ENCODE measurements around the gene ARMC9. TPM values are rescaled to one million over a fixed set of nuclear protein-coding genes. Genes with fewer than 3 reads are reported as not detected.
"Not testable (repeated sequence)": the region's sequence is repeated elsewhere in the genome, so short reads cannot be mapped to it uniquely, and the experiment has no call there.

The ARMC9 gene, protein sequence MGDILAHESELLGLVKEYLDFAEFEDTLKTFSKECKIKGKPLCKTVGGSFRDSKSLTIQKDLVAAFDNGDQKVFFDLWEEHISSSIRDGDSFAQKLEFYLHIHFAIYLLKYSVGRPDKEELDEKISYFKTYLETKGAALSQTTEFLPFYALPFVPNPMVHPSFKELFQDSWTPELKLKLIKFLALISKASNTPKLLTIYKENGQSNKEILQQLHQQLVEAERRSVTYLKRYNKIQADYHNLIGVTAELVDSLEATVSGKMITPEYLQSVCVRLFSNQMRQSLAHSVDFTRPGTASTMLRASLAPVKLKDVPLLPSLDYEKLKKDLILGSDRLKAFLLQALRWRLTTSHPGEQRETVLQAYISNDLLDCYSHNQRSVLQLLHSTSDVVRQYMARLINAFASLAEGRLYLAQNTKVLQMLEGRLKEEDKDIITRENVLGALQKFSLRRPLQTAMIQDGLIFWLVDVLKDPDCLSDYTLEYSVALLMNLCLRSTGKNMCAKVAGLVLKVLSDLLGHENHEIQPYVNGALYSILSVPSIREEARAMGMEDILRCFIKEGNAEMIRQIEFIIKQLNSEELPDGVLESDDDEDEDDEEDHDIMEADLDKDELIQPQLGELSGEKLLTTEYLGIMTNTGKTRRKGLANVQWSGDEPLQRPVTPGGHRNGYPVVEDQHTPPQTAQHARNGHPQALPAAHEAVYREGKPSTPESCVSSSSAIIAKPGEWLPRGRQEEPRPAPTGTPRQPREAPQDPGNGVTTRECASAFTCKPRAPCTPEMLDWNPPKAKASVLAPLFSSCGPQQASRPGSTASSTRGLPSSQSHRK
- total RNA-seq, result 15.1 TPM

DNA sequence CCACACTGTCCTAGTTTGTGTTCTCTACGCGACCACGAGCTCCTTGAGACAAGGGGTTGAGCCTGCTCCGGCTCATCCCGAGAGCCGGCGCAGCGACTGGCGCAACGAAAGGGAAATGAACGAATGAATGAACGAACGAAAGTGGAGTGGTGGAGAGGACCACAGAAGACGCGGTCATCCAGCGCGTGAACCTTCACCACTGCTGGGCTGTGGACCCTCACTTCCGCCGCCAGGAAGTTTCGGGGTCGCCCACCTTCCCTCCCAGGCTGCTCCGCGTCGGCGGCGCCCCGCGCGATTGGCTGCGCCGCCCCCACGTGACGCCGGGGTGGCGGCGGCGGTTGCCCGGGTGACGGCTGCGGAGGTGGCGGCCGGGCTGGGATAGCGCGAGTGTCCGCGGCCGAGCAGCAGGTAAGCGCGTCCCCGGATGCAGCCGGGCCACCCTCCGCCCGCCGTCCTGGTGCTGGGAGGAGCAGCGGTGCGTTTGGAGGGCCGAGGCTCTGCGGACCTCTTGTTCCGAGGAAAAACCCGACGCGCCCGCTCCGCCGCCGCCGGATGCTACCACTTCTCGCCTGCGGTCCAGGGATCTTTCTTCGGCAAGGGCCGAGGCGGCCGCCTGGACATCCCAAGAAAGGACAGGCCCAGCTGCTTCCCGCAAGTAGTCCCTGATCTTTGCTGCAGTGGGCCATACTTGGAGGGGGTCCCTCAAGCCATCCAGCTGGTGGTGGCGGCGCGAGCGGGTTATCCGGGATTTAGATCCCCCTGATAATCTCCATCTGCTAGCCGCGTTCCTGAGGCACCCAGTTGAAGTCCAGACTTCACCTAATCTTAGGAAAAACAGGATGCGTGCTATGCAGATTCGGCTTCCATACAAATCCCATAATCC is at the start of gene ARMC9:
Gene ARMC9, plus strand, starts transcription at position 341 of the 883 bp plus-strand sequence. CDS start 7,608 bp downstream, outside the sequence.
- FAIRE-seq (no peak), DNase-seq (ENCODE audit: low spot score in 2 of 2) (peak; percentile 83 to 87)

DNA sequence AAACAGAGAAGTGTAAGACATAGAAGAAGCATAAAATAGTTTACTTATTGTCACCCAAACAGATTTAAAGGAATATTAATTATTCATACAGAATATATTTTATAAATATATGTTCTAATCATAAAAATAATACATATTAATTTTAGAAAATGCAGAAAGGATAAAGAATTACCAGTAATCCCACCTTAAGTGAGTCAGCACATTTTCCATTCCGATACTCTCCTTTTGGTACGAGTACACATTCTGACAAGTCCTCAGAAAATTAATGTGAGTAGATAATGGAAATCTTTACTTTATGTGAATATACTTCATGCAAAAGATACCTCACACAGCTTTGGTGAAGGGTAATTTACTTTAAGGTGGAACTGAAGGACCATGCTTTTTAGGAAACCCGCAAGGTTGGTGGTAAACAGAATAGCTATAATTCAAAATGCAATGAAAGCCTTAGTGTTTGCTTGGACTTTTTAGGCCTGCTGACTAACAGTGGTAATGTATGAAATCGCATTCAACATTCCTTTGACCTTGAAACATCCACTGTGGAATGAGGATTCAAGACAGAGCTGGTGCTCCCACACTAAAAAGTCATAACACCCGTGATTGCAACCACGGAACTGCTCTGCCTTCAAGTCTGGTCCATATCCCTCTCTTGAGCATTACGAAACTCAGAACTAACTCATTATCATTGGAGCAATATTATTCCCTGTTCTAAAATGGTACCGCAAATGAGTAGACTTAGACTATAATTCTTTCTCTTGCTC is 45.5 kb upstream of the ARMC9 start:
- FAIRE-seq (no peak), DNase-seq (ENCODE audit: low spot score in 2 of 2) (no peak)

DNA sequence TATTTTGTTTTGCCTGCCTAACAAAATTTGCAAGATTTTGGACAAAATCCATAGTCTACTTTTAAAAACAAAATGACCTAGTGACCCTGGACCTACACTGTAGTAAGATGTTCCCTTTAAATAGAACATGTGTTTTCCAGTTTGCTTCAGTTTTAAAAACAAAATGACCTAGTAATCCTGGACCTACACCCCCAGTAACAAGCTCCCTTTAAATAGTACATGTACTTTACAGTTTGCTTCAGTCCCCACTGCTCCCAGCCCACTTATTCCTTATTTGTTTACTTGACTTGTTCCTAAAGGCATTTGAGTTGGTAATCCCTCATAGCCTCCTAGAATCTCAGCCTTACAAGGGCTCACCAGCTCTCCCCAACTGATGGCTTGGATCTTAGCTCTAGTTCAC is 39.1 kb upstream of the ARMC9 start:
- no peak for FAIRE-seq
- DNase-seq (ENCODE audit: low spot score in 2 of 2), result no peak

DNA sequence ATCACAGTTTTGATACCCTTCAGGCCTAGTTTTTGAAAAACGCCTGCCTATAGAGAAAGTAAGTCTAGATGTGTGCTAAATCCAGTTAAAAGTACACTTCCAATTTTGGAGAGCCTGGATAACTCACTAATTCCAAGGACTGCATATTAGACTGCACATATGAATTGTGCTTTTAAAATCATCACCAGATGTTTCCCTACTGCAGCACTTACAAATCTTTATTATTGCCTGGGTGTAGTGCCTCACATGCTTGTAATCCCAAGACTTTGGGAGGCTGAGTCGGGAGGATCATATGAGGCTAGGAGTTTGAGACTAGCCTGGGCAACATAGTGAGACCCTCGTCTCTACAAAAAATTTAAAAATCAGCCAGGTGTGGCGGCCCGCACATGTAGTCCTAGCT is 37.7 kb upstream of the ARMC9 start:
- FAIRE-seq, result no peak
- DNase-seq (ENCODE audit: low spot score in 2 of 2), result no peak

DNA sequence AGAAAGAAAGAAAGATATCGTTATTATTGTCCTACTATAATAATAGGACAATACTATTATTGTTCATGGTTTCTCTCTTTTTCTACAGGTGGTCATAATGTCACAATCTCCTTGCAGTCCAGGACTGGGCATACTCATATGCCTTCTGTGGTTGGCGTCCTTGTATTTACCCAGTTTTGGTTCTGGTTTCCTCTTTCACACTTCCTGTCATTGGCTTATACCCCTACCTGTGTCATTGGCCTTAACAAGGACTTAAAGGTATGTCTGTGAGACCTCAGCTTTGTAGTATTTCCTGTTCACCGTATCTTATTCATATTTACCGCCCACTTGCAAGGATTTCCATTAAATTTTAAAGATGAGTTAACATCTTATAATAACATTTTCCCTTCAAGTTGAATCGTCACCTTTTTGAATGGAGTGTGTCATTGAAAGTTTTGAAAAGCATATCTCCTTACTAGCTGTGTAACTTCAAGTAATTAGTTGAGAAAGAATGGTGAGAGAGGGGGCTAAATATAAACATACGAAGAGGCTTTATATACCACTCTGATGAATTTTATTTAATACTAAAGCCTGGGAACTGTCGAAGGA is 37.1 kb upstream of the ARMC9 start:
- no peak for FAIRE-seq

DNA sequence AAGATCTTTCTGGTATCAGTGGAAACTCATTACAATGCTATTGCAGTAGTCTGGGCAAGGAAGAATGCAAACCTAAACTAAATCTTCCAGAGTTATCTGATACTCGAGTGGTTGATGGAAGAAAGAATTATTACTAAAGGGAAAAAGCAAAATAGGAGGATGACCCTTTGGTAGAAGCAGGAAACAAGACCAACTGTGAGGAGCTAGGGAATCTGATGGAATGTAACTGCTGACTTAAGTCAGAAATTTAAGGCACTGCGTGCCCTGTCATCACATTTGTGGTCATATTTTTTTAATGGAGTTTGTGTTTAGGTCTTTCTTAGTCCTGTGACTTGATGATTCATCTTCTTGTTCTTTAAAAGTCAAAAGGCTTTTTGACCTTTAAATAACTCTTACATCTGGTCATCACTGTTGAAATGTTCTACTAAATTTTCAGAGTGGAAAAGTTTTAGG is 36.5 kb upstream of the ARMC9 start:
- FAIRE-seq (no peak), DNase-seq (ENCODE audit: low spot score in 2 of 2) (no peak)

More for the DNA sequence above, 37.1 kb upstream of the ARMC9 start:
- no peak for DNase-seq (ENCODE audit: low spot score in 2 of 2)

DNA sequence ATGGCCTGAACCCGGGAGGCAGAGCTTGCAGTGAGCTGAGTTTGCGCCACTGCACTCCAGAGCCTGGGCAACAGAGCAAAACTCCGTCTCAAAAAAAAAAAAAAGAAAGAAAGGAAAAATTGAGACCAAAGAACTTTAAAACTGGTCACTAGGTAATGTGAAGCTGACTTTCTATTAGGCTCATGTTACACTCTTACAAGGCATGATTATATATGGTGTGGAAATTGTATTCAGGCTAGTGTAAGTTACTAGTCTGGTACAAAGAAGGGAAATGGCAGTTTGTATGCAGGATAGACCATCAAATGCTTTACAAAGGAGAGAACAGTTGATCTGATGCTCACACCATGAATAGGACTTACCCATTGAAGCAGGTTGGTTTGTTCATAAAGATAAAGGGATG is 35.4 kb upstream of the ARMC9 start:
- DNase-seq (ENCODE audit: low spot score in 2 of 2), result no peak
- no peak for FAIRE-seq

DNA sequence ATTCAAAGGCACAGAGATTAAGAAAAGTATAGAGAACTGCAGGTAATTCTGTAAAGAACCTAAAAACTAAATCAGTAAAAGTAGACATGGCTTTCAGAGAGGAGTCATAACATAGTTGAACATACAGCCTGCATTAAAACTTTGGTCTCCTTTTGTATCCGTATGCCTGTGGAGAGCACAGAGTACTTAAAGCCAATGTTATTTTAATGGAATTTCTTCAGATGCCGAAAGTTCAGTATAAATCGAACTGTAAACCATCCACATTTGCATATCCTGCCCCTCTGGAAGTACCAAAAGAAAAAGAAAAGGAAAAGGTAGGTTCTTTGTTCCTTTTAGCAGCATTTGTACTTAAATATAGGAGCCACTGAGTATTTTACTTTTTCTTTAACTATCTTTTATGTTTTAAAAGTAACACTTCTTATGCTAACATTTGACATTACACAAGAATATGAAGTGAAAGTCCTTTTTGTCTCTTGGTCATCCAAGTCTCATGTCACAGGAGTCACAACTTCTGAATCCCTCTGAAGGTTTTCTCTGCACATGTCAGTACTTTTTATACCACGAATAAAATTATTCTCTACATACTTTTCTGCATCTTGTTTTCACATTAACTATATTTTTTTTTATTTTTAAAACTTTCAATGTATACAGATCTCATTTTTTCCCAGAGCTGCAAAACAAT is 34.9 kb upstream of the ARMC9 start:
- FAIRE-seq (no peak), DNase-seq (ENCODE audit: low spot score in 2 of 2) (no peak)

DNA sequence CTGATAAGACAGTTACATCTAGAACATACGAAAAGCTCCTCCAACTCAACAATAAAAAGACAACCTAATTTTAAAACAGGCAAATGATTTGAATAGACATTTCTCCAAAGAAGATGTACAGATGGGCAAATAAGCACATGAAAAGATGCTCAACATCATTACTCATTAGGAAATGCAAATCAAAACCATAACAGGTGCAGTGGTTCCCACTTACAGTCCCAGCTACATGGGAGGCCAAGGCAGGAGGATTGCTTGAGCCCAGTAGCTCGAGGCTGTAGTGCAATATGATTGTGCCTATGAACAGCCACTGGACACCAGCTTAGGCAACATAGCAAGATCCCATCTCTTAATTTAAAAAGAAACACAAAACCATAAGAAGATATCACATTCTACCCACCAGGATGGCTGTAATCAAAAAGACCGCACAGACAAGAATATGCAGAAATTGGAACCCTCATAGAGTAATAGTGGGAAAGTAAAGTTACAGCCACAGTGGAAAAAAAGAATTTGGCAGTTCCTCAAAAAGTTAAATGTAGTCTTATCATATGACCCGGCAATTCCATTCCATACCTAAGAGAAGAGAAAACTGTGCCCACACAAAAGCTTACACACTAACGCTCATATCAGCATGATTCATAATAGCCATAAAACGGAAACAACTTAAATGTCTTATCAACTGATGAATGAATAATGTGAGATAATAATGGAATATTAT is 30.5 kb upstream of the ARMC9 start:
- FAIRE-seq (no peak), DNase-seq (ENCODE audit: low spot score in 2 of 2) (no peak)

DNA sequence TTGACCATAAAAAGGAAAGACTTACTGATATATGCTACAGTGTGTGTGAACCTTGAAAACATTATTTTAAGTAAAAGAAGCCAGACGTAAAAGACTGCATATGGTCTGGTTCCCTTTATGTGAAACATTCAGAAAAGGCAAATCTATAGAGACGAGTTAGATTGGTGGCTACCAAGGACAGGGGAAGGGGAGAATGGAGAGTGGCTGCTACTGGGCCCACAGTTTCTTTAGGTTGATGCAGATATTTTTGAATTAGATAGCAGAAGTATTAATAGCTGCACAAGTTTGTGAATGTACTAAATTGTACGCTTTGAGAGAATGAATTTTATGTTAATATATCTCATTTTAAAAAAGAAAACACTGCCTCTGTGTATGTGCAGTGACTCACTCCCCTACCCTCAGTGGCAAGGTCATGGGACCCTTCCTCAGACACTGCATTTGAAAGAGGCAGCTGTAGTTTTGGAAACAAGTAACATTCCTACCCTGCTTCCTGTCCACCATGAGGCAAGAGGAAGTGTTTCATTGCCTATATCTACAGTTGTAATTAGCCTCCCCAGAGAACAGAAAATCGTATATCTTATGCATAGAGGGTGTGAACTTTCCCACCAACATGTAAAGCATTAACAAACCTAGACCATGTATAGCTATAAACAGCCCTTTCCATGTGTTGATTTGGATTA is 29.8 kb upstream of the ARMC9 start:
- FAIRE-seq, result no peak
- no peak for DNase-seq (ENCODE audit: low spot score in 2 of 2)

DNA sequence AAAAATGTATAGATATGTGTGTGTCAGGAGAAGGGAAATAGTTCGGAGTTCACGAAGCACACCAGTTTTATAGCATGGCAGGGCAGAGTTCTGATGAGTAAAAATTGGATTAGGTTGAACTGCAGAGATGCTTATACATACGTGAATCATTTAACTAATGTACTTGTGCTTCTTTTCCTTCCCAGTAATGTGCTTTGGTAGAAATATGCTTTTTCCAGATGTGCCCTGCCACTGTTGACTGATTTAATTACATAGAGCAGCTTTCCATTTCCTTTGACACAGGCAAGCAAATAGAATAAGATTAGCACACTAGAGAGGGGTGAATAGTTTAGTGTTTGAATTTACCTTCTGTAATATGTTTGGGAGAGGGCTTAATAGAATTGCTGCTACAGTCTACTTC is 28.9 kb upstream of the ARMC9 start:
- FAIRE-seq, result no peak

DNA sequence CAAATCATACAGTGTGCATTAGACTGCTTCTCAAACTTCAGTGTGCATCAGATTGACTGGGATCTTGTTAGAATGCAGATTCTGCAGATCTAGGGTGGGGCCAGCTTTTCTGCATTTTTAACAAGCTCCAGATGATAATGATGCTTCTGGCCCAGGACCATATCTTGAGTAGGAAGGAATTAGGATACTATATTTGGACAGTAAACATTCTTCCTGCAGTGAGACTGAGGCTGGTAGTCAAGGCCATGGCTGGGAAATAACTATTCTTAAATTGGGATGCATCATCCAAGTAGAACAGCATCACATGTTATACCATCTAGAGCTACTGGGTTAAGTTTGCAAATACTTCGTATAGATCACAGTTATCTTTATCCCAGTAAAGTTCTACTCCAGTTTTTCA is 28.4 kb upstream of the ARMC9 start:
- FAIRE-seq (no peak), DNase-seq (ENCODE audit: low spot score in 2 of 2) (no peak)

More for the DNA sequence above, 28.9 kb upstream of the ARMC9 start:
- DNase-seq (ENCODE audit: low spot score in 2 of 2), result no peak

DNA sequence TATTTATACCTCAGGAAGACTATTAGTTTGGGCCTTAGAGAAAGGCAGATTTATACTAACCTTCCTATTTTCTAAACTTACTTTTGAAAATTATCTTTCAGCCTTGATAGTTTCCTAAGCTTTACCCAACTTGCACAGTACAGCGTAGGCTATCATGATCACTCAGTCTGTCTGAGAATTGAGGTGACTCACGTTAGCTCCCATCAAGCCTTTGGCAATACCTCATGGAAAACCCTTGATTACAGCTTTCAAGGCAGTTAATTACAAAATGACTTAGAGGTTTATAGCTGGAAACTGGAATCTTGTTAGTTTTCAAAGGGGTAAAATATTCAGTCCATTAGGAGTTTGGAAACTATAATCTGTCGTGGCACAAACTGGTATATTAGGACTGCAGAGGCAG is 26.4 kb upstream of the ARMC9 start:
- DNase-seq (ENCODE audit: low spot score in 2 of 2) (no peak), FAIRE-seq (no peak)

DNA sequence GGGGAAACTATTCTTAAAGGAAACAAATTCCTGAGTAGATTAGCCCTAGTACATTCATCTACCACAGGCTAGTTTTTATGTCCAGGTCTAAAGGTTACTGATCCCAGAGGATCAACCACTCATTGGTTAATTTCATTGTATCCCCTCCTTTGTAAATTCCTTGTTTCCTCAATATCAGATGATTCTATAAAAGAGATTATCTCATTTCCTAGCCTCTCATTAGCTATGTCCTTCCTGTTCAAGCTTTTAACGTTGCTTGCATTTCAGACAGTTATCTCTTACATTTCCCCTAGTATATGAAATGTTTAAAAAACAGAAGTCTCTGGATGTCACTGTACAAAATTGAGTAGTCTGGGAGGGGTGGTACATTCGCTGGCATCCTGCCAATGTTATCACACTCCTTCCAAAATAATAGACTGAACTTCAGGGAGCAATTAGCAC is 24.2 kb upstream of the ARMC9 start:
- DNase-seq (ENCODE audit: low spot score in 2 of 2), result no peak
- FAIRE-seq, result no peak

DNA sequence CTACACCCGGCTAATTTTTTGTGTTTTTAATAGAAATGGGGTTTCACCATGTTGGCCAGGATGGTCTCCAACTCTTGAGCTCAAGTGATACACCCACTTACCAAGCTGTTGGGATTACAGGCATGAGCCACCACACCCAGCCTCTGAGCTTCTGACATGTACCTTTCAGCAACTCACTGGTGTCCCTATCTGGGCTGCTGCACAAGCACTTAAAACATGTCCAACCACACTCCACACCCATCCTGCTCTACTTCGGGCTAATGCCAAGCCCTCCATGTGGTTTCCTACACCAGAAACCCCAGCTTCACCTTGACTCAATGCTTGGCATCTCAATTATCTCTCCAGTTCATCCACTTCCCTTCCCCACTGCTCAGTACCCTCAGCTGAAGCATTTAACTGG is 22.4 kb upstream of the ARMC9 start:
- FAIRE-seq, result no peak
- DNase-seq (ENCODE audit: low spot score in 2 of 2), result no peak

DNA sequence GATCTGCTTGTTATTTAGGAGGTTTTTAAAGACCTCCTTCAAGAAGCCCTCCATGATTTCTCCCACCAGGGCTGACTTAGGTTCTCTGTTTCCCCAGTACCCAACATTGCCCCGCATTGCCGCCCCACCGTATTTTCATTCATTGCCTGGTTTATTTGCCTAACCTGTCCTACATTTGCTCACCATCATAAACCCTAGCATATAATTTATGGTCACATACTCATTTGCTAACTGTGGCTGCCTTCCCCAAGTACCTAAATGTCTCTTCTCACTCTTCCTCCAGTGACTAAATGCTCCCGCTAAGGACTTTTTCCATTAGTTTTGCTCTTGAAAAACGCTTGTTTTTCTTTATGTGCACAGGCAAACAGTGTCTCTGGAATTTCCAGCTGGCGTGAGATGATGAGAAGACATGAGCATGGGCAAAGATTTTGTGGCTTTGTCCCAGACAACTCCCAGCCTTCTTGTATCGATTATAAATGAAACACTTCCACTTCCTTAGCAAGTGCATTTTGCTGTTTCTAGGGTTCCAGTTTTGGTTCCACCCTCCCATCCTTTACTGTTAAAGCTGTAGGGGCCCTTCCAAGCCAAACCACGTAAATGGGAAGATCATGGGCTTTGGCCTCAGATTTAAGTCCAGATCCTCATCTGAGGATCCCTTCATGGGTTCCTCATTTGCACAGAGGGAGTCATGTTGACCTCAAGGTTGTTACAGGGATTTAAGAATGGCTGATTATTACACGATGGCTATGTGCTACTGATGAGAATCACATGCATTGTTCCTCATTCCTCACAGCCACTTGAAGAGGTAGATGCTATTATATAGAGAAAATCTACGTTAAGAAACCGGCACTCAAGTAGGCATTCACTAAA is 21.0 kb upstream of the ARMC9 start:
- DNase-seq (ENCODE audit: low spot score in 2 of 2) (no peak), FAIRE-seq (no peak)

DNA sequence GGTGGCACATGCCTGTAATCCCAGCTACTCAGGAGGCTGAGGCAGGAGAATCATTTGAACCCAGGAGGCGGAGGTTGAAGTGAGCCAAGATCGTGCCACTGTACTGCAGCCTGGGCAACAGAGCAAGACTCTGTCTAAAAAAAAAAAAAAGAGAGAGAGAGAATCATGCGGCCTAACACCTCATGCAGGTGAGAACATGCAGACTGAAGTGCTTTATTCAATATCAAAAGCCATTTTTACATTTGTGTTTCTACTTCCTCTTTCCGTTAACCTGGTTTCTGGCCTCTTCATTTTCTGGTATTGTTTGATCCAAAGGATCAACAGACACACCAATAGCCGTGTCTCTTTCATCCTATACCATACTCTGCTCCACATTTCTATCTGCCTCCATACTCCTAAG is 19.6 kb upstream of the ARMC9 start:
- not testable (repeated sequence) for DNase-seq (ENCODE audit: low spot score in 2 of 2); FAIRE-seq
